GM12864 (cell line): ENCODE data around the gene FSTL4.

ENCODE experiments used
- DNase-seq: peaks from one replicate; pipeline ENCODE4 v3.0.0-alpha.2; 2011; ENCODE audit warnings: low read depth
- H3K4me3 ChIP-seq: 2 replicates; pipeline ENCODE4 v1.5.1; 2011; ENCODE audit warnings: mild to moderate bottlenecking, low read depth, low read length, control low read depth
- CTCF ChIP-seq: IDR thresholded peaks from 2 replicates; pipeline ENCODE4 v1.5.1; 2011; ENCODE audit warnings: low read depth, mild to moderate bottlenecking, moderate library complexity, low read length, control low read depth, inconsistent platforms; ENCODE audit errors: missing control alignments

The FSTL4 gene

GRCh38 chr5:133228316-133228715 is 384.0 kb downstream of the FSTL4 start:
- TF ChIP-seq CTCF: no peak
- no peak for DNase-seq

GRCh38 chr5:133227897-133228296 is 384.4 kb downstream of the FSTL4 start:
- H3K4me3 ChIP-seq: no peak overlapping the region
- no peak for DNase-seq
- no peak for TF ChIP-seq CTCF

More at GRCh38 chr5:133228316-133228715, 384.0 kb downstream of the FSTL4 start:
- no peak overlapping the region for H3K4me3 ChIP-seq

- no peak for DNase-seq
- H3K4me3 ChIP-seq: no peak overlapping the region
- no peak for TF ChIP-seq CTCF
Measured at GRCh38 chr5:133227082-133227481, 385.3 kb downstream of the FSTL4 start.

- no peak overlapping the region for H3K4me3 ChIP-seq
- no peak for DNase-seq
- TF ChIP-seq CTCF: no peak
Measured at GRCh38 chr5:133226186-133226585, 386.2 kb downstream of the FSTL4 start.

- no peak for TF ChIP-seq CTCF
Measured at GRCh38 chr5:133225671-133226152, 386.6 kb downstream of the FSTL4 start.

GRCh38 chr5:133222979-133223378 is 389.4 kb downstream of the FSTL4 start:
- DNase-seq: no peak
- no peak overlapping the region for H3K4me3 ChIP-seq
- TF ChIP-seq CTCF: no peak

More at GRCh38 chr5:133225671-133226152, 386.6 kb downstream of the FSTL4 start:
- DNase-seq: no peak
- H3K4me3 ChIP-seq: no peak overlapping the region

GRCh38 chr5:133222521-133222920 is 389.8 kb downstream of the FSTL4 start:
- no peak for TF ChIP-seq CTCF
- no peak overlapping the region for H3K4me3 ChIP-seq
- DNase-seq: no peak
